HepG2 (cell line): ENCODE data around the gene PDIA6. TPM values are rescaled to one million over a fixed set of nuclear protein-coding genes. Genes with fewer than 3 reads are reported as not detected.
A peak's percentile ranks its signal among the peaks of the same experiment; 100 is the strongest.

Experiments
- ELF3 ChIP-seq: IDR thresholded peaks from 2 replicates; pipeline ENCODE4 v1.6.1; 2016; ENCODE audit warnings: missing genetic modification reagents, missing compliant biosample characterization
- FOSL1 ChIP-seq: sonication (generic); formaldehyde crosslinking; IDR thresholded peaks from 2 replicates; pipeline ENCODE4 v1.9.0; 2021; ENCODE audit warnings: missing genetic modification reagents, borderline replicate concordance
- KDM1A ChIP-seq: IDR thresholded peaks from 2 replicates; pipeline ENCODE4 v1.6.1; 2016; ENCODE audit warnings: missing compliant biosample characterization
- NONO ChIP-seq, 2 experiments: fragments of 450-650 bp in 1 of 2; sonication (generic) in 1 of 2; formaldehyde crosslinking in 1 of 2; IDR thresholded peaks in 1 of 2; conservative IDR thresholded peaks in 1 of 2; 2 replicates each; pipeline versions ENCODE4 v1.6.1 to v1.8.0; 2017 to 2022; ENCODE audit warnings: mild to moderate bottlenecking in 1 of 2, missing genetic modification reagents in 1 of 2, moderate library complexity in 1 of 2
- PCBP2 ChIP-seq: fragments of 200-400 bp; formaldehyde crosslinking; optimal IDR thresholded peaks from 2 replicates; pipeline ENCODE3; 2018; ENCODE audit warnings: low read length, low read depth; ENCODE audit not compliant: poor library complexity, severe bottlenecking
- POLR2G ChIP-seq: fragments of 200-400 bp; formaldehyde crosslinking; IDR thresholded peaks from 2 replicates; pipeline ENCODE4 v1.6.1; 2018; ENCODE audit warnings: mild to moderate bottlenecking, low read depth, low read length, moderate library complexity
- SP1 ChIP-seq, 2 experiments: fragments of 450-650 bp in 1 of 2; sonication (generic) in 1 of 2; formaldehyde crosslinking in 1 of 2; IDR thresholded peaks; 2 replicates each; pipeline versions ENCODE4 v1.4.0 to v1.6.1; 2016 to 2020; ENCODE audit warnings: missing genetic modification reagents in 1 of 2
- STAG1 ChIP-seq: sonication (generic); formaldehyde crosslinking; IDR thresholded peaks from 2 replicates; pipeline ENCODE4 v1.4.0; 2020; ENCODE audit warnings: missing genetic modification reagents
- ZBTB7B ChIP-seq: sonication (generic); formaldehyde crosslinking; IDR thresholded peaks from 2 replicates; pipeline ENCODE4 v1.4.0; 2020; ENCODE audit warnings: missing genetic modification reagents
- ZNF251 ChIP-seq: sonication (generic); formaldehyde crosslinking; IDR thresholded peaks from 2 replicates; pipeline ENCODE4 v1.9.0; 2021; ENCODE audit warnings: mild to moderate bottlenecking, missing genetic modification reagents
- ZNF713 ChIP-seq: sonication (generic); formaldehyde crosslinking; IDR thresholded peaks from 2 replicates; pipeline ENCODE4 v1.4.0; 2020; ENCODE audit warnings: mild to moderate bottlenecking, missing genetic modification reagents
- polyA plus RNA-seq, 8 experiments: library from polyadenylated mRNA; depleted of rRNA in 3 of 8; stranded (reverse) in 7 of 8; unstranded in 1 of 8; fragments of >200 nt; fragmentation: Illumina TruSeq in 4 of 8; extraction: Trizol in 4 of 8; gene quantifications; 2 replicates each; pipeline versions ENCODE4 v1.2.1 to v1.2.3, GENCODE V29; 2011 to 2016; ENCODE audit warnings: low read depth in 4 of 8, missing spikeins in 1 of 8, mixed read lengths in 1 of 8; ENCODE audit not compliant: insufficient read depth in 1 of 8
- total RNA-seq, 5 experiments: library from RNA; depleted of rRNA; stranded (reverse); fragments of >200 nt; fragmentation: Illumina TruSeq; extraction: Trizol; gene quantifications; 2 replicates each; pipeline ENCODE4 v1.2.3, GENCODE V29; 2016; ENCODE audit warnings: low read depth in 1 of 5
- TF ChIP-seq, protein P1 (sequence below): sonication (generic); formaldehyde crosslinking; IDR thresholded peaks from 2 replicates; pipeline ENCODE4 v1.4.0; 2020; ENCODE audit warnings: missing genetic modification reagents, mild to moderate bottlenecking, borderline replicate concordance
- TF ChIP-seq, protein P2 (sequence below): sonication (generic); formaldehyde crosslinking; IDR thresholded peaks from 2 replicates; pipeline ENCODE4 v1.4.0; 2020; ENCODE audit warnings: missing genetic modification reagents, mild to moderate bottlenecking, borderline replicate concordance
- TF ChIP-seq, protein P3 (sequence below): sonication (generic); formaldehyde crosslinking; IDR thresholded peaks from 2 replicates; pipeline ENCODE4 v1.5.1; 2020; ENCODE audit warnings: mild to moderate bottlenecking, moderate library complexity, missing genetic modification reagents
- TF ChIP-seq, protein P4 (sequence below): sonication (generic); formaldehyde crosslinking; IDR thresholded peaks from 2 replicates; pipeline ENCODE4 v1.9.0; 2021; ENCODE audit warnings: missing genetic modification reagents, mild to moderate bottlenecking, borderline replicate concordance
- TF ChIP-seq, protein P5 (sequence below): sonication (generic); formaldehyde crosslinking; IDR thresholded peaks from 2 replicates; pipeline ENCODE4 v1.5.1; 2020; ENCODE audit warnings: mild to moderate bottlenecking, missing genetic modification reagents, borderline replicate concordance
- TF ChIP-seq, protein P6 (sequence below): conservative IDR thresholded peaks from 2 replicates; pipeline ENCODE4 v1.6.1; 2018; ENCODE audit warnings: missing genetic modification reagents

The PDIA6 gene
- total and polyA plus RNA-seq, 2 of the 13 experiments (the other 11 are each of a cell fraction or from before 2014, with no cell fraction given): 586 to 642 TPM

DNA sequence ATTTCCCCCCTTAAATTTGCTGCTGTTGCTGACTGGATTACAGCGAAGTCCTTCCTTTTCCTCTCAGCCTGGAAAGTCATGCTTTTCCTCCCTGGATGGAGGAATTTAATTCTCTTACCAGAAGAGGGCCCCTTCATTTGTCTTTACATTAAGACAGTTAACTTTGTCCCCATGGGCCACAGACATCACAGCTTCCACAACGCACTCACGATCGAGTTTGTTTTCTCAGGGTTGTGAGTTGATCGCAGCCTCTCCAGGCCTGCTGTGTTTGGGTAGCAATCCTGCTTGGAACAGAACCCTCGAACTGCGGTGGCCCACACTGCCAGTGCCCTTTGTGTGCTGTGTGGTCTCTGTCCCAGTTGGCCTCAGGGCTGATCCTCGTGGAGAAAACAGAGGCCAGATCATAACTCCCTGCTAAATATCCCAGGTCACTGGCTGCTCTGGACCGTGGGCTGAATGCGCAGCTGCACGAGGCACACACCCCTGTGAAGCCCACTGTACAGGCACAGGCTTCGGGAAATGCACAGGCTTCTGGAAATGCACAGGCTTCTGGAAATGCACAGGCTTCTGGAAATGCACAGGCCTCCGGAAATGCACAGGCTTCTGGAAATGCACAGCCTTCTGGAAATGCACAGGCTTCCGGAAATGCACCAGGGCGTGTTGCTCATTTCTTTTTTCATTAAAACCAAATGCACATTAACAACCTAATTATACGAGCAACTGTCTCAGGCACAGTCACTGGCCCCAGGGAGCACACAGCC is 2.2 kb upstream of the PDIA6 start (continued):
- TF ChIP-seq ELF3 (CRISPR knock-in tag) (no peak), POLR2G (no peak; the same call in 1 of the 2 replicates), STAG1 (no peak), SP1 (IDR thresholded peaks at IDR 0.05) (no peak), SP1 (CRISPR knock-in tag; IDR thresholded peaks at IDR 0.05) (no peak), KDM1A (CRISPR knock-in tag) (no peak), NONO (IDR thresholded peaks at IDR 0.05) (no peak), NONO (CRISPR knock-in tag; conservative IDR thresholded peaks at IDR 0.05) (no peak; the same call in 1 of the 2 replicates), ZBTB7B (CRISPR knock-in tag) (peak; percentile 18; the same call in 1 of the 2 replicates), ZNF713 (CRISPR knock-in tag) (no peak), PCBP2 (no peak), FOSL1 (CRISPR knock-in tag) (no peak), ZNF251 (CRISPR knock-in tag) (no peak)
- TF ChIP-seq, protein P1, sequence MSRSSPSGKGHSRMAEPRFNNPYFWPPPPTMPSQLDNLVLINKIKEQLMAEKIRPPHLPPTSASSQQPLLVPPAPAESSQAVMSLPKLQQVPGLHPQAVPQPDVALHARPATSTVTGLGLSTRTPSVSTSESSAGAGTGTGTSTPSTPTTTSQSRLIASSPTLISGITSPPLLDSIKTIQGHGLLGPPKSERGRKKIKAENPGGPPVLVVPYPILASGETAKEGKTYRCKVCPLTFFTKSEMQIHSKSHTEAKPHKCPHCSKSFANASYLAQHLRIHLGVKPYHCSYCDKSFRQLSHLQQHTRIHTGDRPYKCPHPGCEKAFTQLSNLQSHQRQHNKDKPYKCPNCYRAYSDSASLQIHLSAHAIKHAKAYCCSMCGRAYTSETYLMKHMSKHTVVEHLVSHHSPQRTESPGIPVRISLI (CRISPR knock-in tag): no peak
- TF ChIP-seq, protein P2, sequence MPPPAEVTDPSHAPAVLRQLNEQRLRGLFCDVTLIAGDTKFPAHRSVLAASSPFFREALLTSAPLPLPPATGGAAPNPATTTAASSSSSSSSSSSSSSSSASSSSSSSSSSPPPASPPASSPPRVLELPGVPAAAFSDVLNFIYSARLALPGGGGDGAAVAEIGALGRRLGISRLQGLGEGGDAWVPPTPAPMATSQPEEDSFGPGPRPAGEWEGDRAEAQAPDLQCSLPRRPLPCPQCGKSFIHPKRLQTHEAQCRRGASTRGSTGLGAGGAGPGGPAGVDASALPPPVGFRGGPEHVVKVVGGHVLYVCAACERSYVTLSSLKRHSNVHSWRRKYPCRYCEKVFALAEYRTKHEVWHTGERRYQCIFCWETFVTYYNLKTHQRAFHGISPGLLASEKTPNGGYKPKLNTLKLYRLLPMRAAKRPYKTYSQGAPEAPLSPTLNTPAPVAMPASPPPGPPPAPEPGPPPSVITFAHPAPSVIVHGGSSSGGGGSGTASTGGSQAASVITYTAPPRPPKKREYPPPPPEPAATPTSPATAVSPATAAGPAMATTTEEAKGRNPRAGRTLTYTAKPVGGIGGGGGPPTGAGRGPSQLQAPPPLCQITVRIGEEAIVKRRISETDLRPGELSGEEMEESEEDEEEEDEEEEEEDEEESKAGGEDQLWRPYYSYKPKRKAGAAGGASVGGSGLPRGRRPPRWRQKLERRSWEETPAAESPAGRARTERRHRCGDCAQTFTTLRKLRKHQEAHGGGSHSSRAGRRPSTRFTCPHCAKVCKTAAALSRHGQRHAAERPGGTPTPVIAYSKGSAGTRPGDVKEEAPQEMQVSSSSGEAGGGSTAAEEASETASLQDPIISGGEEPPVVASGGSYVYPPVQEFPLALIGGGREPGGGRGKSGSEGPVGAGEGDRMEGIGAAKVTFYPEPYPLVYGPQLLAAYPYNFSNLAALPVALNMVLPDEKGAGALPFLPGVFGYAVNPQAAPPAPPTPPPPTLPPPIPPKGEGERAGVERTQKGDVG (CRISPR knock-in tag): no peak
- TF ChIP-seq, protein P3, sequence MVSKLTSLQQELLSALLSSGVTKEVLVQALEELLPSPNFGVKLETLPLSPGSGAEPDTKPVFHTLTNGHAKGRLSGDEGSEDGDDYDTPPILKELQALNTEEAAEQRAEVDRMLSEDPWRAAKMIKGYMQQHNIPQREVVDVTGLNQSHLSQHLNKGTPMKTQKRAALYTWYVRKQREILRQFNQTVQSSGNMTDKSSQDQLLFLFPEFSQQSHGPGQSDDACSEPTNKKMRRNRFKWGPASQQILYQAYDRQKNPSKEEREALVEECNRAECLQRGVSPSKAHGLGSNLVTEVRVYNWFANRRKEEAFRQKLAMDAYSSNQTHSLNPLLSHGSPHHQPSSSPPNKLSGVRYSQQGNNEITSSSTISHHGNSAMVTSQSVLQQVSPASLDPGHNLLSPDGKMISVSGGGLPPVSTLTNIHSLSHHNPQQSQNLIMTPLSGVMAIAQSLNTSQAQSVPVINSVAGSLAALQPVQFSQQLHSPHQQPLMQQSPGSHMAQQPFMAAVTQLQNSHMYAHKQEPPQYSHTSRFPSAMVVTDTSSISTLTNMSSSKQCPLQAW (CRISPR knock-in tag): peak; percentile 29; the same call in 1 of the 2 replicates
- TF ChIP-seq, protein P4, sequence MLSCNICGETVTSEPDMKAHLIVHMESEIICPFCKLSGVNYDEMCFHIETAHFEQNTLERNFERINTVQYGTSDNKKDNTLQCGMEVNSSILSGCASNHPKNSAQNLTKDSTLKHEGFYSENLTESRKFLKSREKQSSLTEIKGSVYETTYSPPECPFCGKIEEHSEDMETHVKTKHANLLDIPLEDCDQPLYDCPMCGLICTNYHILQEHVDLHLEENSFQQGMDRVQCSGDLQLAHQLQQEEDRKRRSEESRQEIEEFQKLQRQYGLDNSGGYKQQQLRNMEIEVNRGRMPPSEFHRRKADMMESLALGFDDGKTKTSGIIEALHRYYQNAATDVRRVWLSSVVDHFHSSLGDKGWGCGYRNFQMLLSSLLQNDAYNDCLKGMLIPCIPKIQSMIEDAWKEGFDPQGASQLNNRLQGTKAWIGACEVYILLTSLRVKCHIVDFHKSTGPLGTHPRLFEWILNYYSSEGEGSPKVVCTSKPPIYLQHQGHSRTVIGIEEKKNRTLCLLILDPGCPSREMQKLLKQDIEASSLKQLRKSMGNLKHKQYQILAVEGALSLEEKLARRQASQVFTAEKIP (CRISPR knock-in tag): no peak
- TF ChIP-seq, protein P5, sequence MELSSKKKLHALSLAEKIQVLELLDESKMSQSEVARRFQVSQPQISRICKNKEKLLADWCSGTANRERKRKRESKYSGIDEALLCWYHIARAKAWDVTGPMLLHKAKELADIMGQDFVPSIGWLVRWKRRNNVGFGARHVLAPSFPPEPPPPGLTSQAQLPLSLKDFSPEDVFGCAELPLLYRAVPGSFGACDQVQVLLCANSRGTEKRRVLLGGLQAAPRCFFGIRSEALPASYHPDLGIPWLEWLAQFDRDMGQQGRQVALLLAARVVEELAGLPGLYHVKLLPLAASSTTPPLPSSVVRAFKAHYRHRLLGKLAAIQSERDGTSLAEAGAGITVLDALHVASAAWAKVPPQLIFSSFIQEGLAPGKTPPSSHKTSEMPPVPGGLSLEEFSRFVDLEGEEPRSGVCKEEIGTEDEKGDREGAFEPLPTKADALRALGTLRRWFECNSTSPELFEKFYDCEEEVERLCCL (CRISPR knock-in tag): no peak
- TF ChIP-seq, protein P6, sequence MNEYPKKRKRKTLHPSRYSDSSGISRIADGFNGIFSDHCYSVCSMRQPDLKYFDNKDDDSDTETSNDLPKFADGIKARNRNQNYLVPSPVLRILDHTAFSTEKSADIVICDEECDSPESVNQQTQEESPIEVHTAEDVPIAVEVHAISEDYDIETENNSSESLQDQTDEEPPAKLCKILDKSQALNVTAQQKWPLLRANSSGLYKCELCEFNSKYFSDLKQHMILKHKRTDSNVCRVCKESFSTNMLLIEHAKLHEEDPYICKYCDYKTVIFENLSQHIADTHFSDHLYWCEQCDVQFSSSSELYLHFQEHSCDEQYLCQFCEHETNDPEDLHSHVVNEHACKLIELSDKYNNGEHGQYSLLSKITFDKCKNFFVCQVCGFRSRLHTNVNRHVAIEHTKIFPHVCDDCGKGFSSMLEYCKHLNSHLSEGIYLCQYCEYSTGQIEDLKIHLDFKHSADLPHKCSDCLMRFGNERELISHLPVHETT (CRISPR knock-in tag): 0 out of 2 replicates have a peak, but pooled peaks have one; percentile 16
